ENCODE data around the gene INSIG1. TPM values are rescaled to one million over a fixed set of nuclear protein-coding genes. Genes with fewer than 3 reads are reported as not detected.
A peak's percentile ranks its signal among the peaks of the same experiment; 100 is the strongest.

INSIG1 gene
- total RNA-seq, 1 experiment from 2014 or later, result 92.6 TPM

- POLR2A ChIA-PET, result interaction anchor here (0.7 kb wide), 1 partner anchor 388 kb away, joined by 11 read pairs; no protein-coding TSS in a partner anchor
- no TSS peak for BruUV-seq (replicated peaks)
These were observed 47.8 kb downstream of the INSIG1 start for GRCh38 chr7:155345490-155345889.

DNA sequence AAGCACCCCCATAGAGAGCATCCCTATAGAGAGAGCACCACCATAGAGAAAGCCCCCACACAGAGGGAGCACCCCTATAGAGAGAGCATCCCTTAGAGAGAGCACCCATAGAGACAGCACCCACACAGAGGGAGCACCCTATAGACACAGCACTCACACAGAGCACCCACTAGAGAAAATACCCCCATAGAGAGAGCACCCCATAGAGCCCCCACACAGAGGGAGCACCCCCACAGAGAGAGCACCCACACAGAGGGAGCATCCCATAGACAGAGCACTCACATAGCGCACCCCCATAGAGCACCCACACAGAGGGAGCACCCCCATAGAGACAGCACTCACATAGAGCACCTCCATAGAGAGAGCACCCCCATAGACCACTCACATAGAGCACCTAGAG is 48.6 kb downstream of the INSIG1 start:
- H3K9me3 ChIP-seq (ENCODE audit: control insufficient read depth, insufficient read depth, low read depth, low read length), result no peaks in the 10 kb centered on the region
- H3K27me3 ChIP-seq (ENCODE audit: control insufficient read depth, insufficient read depth, low read length), result no peaks in the 10 kb centered on the region
- H3K27ac ChIP-seq (ENCODE audit: low read length), result no peak overlapping the region
- DNase-seq (ENCODE audit: low read depth, low spot score) (no peak), ATAC-seq (no peak)
- H3K4me3 ChIP-seq (ENCODE audit: low read depth in 2 of 2, low read length in 2 of 2), result no peak overlapping the region
- TF ChIP-seq SIN3A (IDR thresholded peaks at IDR 0.05; ENCODE audit: borderline replicate concordance, insufficient read depth, low read depth, low read length) (no peak), TCF7L2 (IDR thresholded peaks at IDR 0.05; ENCODE audit: low read depth, low read length) (no peak), POLR2AphosphoS5 (IDR thresholded peaks at IDR 0.05; ENCODE audit: low read depth, low read length) (no peak)
- TF ChIP-seq, protein P1, sequence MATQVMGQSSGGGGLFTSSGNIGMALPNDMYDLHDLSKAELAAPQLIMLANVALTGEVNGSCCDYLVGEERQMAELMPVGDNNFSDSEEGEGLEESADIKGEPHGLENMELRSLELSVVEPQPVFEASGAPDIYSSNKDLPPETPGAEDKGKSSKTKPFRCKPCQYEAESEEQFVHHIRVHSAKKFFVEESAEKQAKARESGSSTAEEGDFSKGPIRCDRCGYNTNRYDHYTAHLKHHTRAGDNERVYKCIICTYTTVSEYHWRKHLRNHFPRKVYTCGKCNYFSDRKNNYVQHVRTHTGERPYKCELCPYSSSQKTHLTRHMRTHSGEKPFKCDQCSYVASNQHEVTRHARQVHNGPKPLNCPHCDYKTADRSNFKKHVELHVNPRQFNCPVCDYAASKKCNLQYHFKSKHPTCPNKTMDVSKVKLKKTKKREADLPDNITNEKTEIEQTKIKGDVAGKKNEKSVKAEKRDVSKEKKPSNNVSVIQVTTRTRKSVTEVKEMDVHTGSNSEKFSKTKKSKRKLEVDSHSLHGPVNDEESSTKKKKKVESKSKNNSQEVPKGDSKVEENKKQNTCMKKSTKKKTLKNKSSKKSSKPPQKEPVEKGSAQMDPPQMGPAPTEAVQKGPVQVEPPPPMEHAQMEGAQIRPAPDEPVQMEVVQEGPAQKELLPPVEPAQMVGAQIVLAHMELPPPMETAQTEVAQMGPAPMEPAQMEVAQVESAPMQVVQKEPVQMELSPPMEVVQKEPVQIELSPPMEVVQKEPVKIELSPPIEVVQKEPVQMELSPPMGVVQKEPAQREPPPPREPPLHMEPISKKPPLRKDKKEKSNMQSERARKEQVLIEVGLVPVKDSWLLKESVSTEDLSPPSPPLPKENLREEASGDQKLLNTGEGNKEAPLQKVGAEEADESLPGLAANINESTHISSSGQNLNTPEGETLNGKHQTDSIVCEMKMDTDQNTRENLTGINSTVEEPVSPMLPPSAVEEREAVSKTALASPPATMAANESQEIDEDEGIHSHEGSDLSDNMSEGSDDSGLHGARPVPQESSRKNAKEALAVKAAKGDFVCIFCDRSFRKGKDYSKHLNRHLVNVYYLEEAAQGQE (IDR thresholded peaks at IDR 0.05; ENCODE audit: insufficient read depth in 1 of 2, low read depth in 2 of 2, low read length in 1 of 2), result no peak
- TF ChIP-seq, protein P2, sequence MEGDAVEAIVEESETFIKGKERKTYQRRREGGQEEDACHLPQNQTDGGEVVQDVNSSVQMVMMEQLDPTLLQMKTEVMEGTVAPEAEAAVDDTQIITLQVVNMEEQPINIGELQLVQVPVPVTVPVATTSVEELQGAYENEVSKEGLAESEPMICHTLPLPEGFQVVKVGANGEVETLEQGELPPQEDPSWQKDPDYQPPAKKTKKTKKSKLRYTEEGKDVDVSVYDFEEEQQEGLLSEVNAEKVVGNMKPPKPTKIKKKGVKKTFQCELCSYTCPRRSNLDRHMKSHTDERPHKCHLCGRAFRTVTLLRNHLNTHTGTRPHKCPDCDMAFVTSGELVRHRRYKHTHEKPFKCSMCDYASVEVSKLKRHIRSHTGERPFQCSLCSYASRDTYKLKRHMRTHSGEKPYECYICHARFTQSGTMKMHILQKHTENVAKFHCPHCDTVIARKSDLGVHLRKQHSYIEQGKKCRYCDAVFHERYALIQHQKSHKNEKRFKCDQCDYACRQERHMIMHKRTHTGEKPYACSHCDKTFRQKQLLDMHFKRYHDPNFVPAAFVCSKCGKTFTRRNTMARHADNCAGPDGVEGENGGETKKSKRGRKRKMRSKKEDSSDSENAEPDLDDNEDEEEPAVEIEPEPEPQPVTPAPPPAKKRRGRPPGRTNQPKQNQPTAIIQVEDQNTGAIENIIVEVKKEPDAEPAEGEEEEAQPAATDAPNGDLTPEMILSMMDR (IDR thresholded peaks at IDR 0.05), result no peak
- H3K4me1 ChIP-seq (ENCODE audit: control insufficient read depth, insufficient read depth, low read length), result peaks cover 6% of the 10 kb centered on the region; the same call in 1 of the 2 replicates
- no peaks in the 10 kb centered on the region for H3K36me3 ChIP-seq (ENCODE audit: control insufficient read depth, insufficient read depth, low read length)
- intact Hi-C loops (cut with micrococcal nuclease; ENCODE audit: unreplicated experiment), result no loop called here
- no TSS peak for BruUV-seq (replicated peaks)
- CTCF ChIA-PET, result no interaction called here
- POLR2A ChIA-PET, result no interaction called here
- in situ Hi-C loops (cut with HindIII; ENCODE audit: low pct_unique_long_range_greater_than_20kb, low sequenced_read_pairs), result no loop called here

More at GRCh38 chr7:155345490-155345889, 47.8 kb downstream of the INSIG1 start:
- intact Hi-C loops (cut with micrococcal nuclease; ENCODE audit: unreplicated experiment) (loop anchor here (2.0 kb wide), 1 partner anchor 155 kb away; no protein-coding TSS in a partner anchor), in situ Hi-C loops (cut with HindIII; ENCODE audit: low pct_unique_long_range_greater_than_20kb, low sequenced_read_pairs) (no loop called here)
- H3K4me1 ChIP-seq (ENCODE audit: control insufficient read depth, insufficient read depth, low read length), result peaks cover 6% of the 10 kb centered on the region; the same call in 1 of the 2 replicates
- peak overlapping the region in 1 of 2 experiments; percentile 48; a peak in 1 of 4 replicates for H3K4me3 ChIP-seq (ENCODE audit: low read depth in 2 of 2, low read length in 2 of 2)
- H3K27me3 ChIP-seq (ENCODE audit: control insufficient read depth, insufficient read depth, low read length), result no peaks in the 10 kb centered on the region
- DNase-seq (ENCODE audit: low read depth, low spot score) (no peak), ATAC-seq (peak; percentile 33; the same call in 1 of the 2 replicates)
- H3K36me3 ChIP-seq (ENCODE audit: control insufficient read depth, insufficient read depth, low read length), result no peaks in the 10 kb centered on the region
- no peaks in the 10 kb centered on the region for H3K9me3 ChIP-seq (ENCODE audit: control insufficient read depth, insufficient read depth, low read depth, low read length)
- CTCF ChIA-PET, result interaction anchor here (0.6 to 1.2 kb wide), 9 partner anchors 14 to 418 kb away, joined by 3 to 11 read pairs (median 4); no protein-coding TSS in a partner anchor
- no peak overlapping the region for H3K27ac ChIP-seq (ENCODE audit: low read length)
- TF ChIP-seq, protein P1 (IDR thresholded peaks at IDR 0.05; ENCODE audit: insufficient read depth in 1 of 2, low read depth in 2 of 2, low read length in 1 of 2), result no peak
- TF ChIP-seq POLR2AphosphoS5 (IDR thresholded peaks at IDR 0.05; ENCODE audit: low read depth, low read length) (no peak), SIN3A (IDR thresholded peaks at IDR 0.05; ENCODE audit: borderline replicate concordance, insufficient read depth, low read depth, low read length) (no peak), TCF7L2 (IDR thresholded peaks at IDR 0.05; ENCODE audit: low read depth, low read length) (no peak)
- TF ChIP-seq, protein P2 (IDR thresholded peaks at IDR 0.05), result no peak
